ENCODE data around the gene HPX. TPM values are rescaled to one million over a fixed set of nuclear protein-coding genes. Genes with fewer than 3 reads are reported as not detected.

HPX gene
- total RNA-seq, 1 experiment from 2014 or later: 1.0 TPM

DNA sequence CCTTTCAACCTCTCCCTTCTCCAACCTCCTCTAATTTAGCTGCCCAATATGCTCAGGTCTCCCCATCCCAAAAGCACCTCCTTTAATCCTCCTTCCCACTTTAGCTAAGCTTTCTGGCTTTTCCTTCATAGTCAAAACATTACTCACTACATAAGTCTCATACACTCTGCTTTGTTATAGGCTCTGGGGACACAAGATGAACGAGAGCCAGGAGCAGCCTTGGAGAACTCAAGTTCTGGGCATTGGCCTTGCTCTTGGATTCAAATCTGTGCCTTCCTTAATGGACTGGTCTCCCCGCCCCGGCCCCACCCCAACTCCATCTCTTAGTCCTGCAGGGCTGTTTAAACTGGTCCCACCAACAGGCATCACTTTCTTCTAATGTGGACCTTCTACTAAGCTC lies 11.4 kb upstream of the HPX start:
- no peaks in the 10 kb centered on the region for H3K27me3 ChIP-seq (ENCODE audit: control insufficient read depth, insufficient read depth, low read length)
- H3K4me1 ChIP-seq (ENCODE audit: control insufficient read depth, insufficient read depth, low read length): no peaks in the 10 kb centered on the region
- ChIA-PET CTCF (interaction anchor here (1.0 kb wide), 1 partner anchor 73 kb away, joined by 4 read pairs; no protein-coding TSS in a partner anchor), POLR2A (no interaction called here)
- TF ChIP-seq, protein P1, sequence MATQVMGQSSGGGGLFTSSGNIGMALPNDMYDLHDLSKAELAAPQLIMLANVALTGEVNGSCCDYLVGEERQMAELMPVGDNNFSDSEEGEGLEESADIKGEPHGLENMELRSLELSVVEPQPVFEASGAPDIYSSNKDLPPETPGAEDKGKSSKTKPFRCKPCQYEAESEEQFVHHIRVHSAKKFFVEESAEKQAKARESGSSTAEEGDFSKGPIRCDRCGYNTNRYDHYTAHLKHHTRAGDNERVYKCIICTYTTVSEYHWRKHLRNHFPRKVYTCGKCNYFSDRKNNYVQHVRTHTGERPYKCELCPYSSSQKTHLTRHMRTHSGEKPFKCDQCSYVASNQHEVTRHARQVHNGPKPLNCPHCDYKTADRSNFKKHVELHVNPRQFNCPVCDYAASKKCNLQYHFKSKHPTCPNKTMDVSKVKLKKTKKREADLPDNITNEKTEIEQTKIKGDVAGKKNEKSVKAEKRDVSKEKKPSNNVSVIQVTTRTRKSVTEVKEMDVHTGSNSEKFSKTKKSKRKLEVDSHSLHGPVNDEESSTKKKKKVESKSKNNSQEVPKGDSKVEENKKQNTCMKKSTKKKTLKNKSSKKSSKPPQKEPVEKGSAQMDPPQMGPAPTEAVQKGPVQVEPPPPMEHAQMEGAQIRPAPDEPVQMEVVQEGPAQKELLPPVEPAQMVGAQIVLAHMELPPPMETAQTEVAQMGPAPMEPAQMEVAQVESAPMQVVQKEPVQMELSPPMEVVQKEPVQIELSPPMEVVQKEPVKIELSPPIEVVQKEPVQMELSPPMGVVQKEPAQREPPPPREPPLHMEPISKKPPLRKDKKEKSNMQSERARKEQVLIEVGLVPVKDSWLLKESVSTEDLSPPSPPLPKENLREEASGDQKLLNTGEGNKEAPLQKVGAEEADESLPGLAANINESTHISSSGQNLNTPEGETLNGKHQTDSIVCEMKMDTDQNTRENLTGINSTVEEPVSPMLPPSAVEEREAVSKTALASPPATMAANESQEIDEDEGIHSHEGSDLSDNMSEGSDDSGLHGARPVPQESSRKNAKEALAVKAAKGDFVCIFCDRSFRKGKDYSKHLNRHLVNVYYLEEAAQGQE (IDR thresholded peaks at IDR 0.05; ENCODE audit: insufficient read depth in 1 of 2, low read depth in 2 of 2, low read length in 1 of 2): no peak
- TF ChIP-seq POLR2AphosphoS5 (IDR thresholded peaks at IDR 0.05; ENCODE audit: low read depth, low read length) (no peak), TCF7L2 (IDR thresholded peaks at IDR 0.05; ENCODE audit: low read depth, low read length) (no peak), SIN3A (IDR thresholded peaks at IDR 0.05; ENCODE audit: borderline replicate concordance, insufficient read depth, low read depth, low read length) (no peak)
- TF ChIP-seq, protein P2, sequence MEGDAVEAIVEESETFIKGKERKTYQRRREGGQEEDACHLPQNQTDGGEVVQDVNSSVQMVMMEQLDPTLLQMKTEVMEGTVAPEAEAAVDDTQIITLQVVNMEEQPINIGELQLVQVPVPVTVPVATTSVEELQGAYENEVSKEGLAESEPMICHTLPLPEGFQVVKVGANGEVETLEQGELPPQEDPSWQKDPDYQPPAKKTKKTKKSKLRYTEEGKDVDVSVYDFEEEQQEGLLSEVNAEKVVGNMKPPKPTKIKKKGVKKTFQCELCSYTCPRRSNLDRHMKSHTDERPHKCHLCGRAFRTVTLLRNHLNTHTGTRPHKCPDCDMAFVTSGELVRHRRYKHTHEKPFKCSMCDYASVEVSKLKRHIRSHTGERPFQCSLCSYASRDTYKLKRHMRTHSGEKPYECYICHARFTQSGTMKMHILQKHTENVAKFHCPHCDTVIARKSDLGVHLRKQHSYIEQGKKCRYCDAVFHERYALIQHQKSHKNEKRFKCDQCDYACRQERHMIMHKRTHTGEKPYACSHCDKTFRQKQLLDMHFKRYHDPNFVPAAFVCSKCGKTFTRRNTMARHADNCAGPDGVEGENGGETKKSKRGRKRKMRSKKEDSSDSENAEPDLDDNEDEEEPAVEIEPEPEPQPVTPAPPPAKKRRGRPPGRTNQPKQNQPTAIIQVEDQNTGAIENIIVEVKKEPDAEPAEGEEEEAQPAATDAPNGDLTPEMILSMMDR (IDR thresholded peaks at IDR 0.05): no peak
- no peak overlapping the region for H3K27ac ChIP-seq (ENCODE audit: low read length)
- H3K4me3 ChIP-seq (ENCODE audit: low read depth in 2 of 2, low read length in 2 of 2): no peak overlapping the region
- no peaks in the 10 kb centered on the region; the same call in 1 of the 2 replicates for H3K36me3 ChIP-seq (ENCODE audit: control insufficient read depth, insufficient read depth, low read length)
- ATAC-seq (no peak), DNase-seq (ENCODE audit: low read depth, low spot score) (no peak)
- BruUV-seq (replicated peaks): no TSS peak
- in situ Hi-C loops (cut with HindIII; ENCODE audit: low pct_unique_long_range_greater_than_20kb, low sequenced_read_pairs) (no loop called here), intact Hi-C loops (cut with micrococcal nuclease; ENCODE audit: unreplicated experiment) (no loop called here)
- H3K9me3 ChIP-seq (ENCODE audit: control insufficient read depth, insufficient read depth, low read depth, low read length): no peaks in the 10 kb centered on the region

DNA sequence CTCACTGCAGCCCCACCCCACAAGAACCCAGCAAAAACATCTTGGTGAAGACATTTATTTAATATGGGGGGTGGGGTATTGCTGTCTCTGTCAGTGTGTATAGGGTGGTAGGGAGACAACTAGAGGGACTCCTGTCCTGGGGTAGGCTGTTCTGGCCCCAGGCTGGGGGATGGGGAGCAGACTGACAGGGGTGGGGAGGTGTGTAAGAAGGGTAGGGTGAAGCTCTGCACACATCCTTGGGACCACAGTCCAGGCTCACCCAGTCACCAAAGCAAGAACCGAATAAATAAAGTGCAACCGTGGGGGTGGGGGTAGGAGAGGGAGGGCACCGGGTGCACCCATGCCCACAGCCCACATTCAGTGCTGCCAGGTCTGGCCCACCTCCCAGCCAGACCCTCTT lies 7.8 kb upstream of the HPX start:
- in situ Hi-C loops (cut with HindIII; ENCODE audit: low pct_unique_long_range_greater_than_20kb, low sequenced_read_pairs) (no loop called here), intact Hi-C loops (cut with micrococcal nuclease; ENCODE audit: unreplicated experiment) (no loop called here)
- ATAC-seq (no peak), DNase-seq (ENCODE audit: low read depth, low spot score) (no peak)
- Histone ChIP-seq H3K27ac (ENCODE audit: low read length) (no peak overlapping the region), H3K27me3 (ENCODE audit: control insufficient read depth, insufficient read depth, low read length) (no peaks in the 10 kb centered on the region), H3K36me3 (ENCODE audit: control insufficient read depth, insufficient read depth, low read length) (no peaks in the 10 kb centered on the region; the same call in 1 of the 2 replicates), H3K4me1 (ENCODE audit: control insufficient read depth, insufficient read depth, low read length) (no peaks in the 10 kb centered on the region), H3K4me3 (ENCODE audit: low read depth in 2 of 2, low read length in 2 of 2) (no peak overlapping the region), H3K9me3 (ENCODE audit: control insufficient read depth, insufficient read depth, low read depth, low read length) (no peaks in the 10 kb centered on the region)
- no TSS peak for BruUV-seq (replicated peaks)
- ChIA-PET CTCF (interaction anchor here (1.9 kb wide), 1 partner anchor 69 kb away, joined by 6 read pairs; no protein-coding TSS in a partner anchor), POLR2A (no interaction called here)
- no peak for TF ChIP-seq SIN3A (IDR thresholded peaks at IDR 0.05; ENCODE audit: borderline replicate concordance, insufficient read depth, low read depth, low read length)
- no peak for TF ChIP-seq TCF7L2 (IDR thresholded peaks at IDR 0.05; ENCODE audit: low read depth, low read length)
- TF ChIP-seq, protein P1 (IDR thresholded peaks at IDR 0.05; ENCODE audit: insufficient read depth in 1 of 2, low read depth in 2 of 2, low read length in 1 of 2): no peak
- TF ChIP-seq, protein P2 (IDR thresholded peaks at IDR 0.05): no peak
- TF ChIP-seq POLR2AphosphoS5 (IDR thresholded peaks at IDR 0.05; ENCODE audit: low read depth, low read length): no peak

All from Panc1 (cell line).